Measurements from ENCODE around the gene VCAN. TPM values are rescaled to one million over a fixed set of nuclear protein-coding genes. Genes with fewer than 3 reads are reported as not detected.

VCAN gene
- total and polyA plus RNA-seq, 4 donors, result 145 to 610 (median 328) TPM

- Histone ChIP-seq H3K27ac (ENCODE audit: low read depth, low read length) (no peak overlapping the region), H3K27me3 (ENCODE audit: control insufficient read depth, insufficient read depth, low read length) (no peaks in the 10 kb centered on the region), H3K36me3 (ENCODE audit: control insufficient read depth, insufficient read depth, low read length) (no peaks in the 10 kb centered on the region), H3K9me3 (ENCODE audit: control insufficient read depth, insufficient read depth, low read length) (peaks cover 8% of the 10 kb centered on the region), H3K4me1 (ENCODE audit: control insufficient read depth, insufficient read depth, low read length) (no peaks in the 10 kb centered on the region), H3K4me3 (ENCODE audit: low read depth, low read length) (no peak overlapping the region)
- no CpG with 5 or more reads among the region's 1 CpG for WGBS (ENCODE audit: insufficient coverage)
- DNase-seq (ENCODE audit: low read depth in 4 of 6, low spot score in 6 of 6), result no peak
These were observed 17.6 kb upstream of the VCAN start for GRCh38 chr5:83453937-83454336.

GRCh38 chr5:83464261-83464660, 7.3 kb upstream of the VCAN start:
- no peaks in the 10 kb centered on the region for H3K9me3 ChIP-seq (ENCODE audit: control insufficient read depth, insufficient read depth, low read length)
- H3K36me3 ChIP-seq (ENCODE audit: control insufficient read depth, insufficient read depth, low read length), result no peaks in the 10 kb centered on the region
- no peak overlapping the region for H3K27ac ChIP-seq (ENCODE audit: low read depth, low read length)
- WGBS (ENCODE audit: insufficient coverage), result 60% methylated on average over 1 of the region's 3 CpGs
- H3K4me1 ChIP-seq (ENCODE audit: control insufficient read depth, insufficient read depth, low read length), result no peaks in the 10 kb centered on the region
- DNase-seq (ENCODE audit: low read depth in 4 of 6, low spot score in 6 of 6), result no peak
- H3K4me3 ChIP-seq (ENCODE audit: low read depth, low read length), result no peak overlapping the region
- H3K27me3 ChIP-seq (ENCODE audit: control insufficient read depth, insufficient read depth, low read length), result no peaks in the 10 kb centered on the region

GRCh38 chr5:83467371-83468035, 4.0 kb upstream of the VCAN start:
- no peak overlapping the region for H3K4me3 ChIP-seq (ENCODE audit: low read depth, low read length)
- peaks cover 13% of the 10 kb centered on the region for H3K4me1 ChIP-seq (ENCODE audit: control insufficient read depth, insufficient read depth, low read length)
- no peaks in the 10 kb centered on the region for H3K36me3 ChIP-seq (ENCODE audit: control insufficient read depth, insufficient read depth, low read length)
- H3K27me3 ChIP-seq (ENCODE audit: control insufficient read depth, insufficient read depth, low read length), result no peaks in the 10 kb centered on the region
- peak in 2 of 6 donors; percentile 50 to 60 for DNase-seq (ENCODE audit: low read depth in 4 of 6, low spot score in 6 of 6)
- H3K9me3 ChIP-seq (ENCODE audit: control insufficient read depth, insufficient read depth, low read length), result no peaks in the 10 kb centered on the region
- peak overlapping the region; percentile 37 for H3K27ac ChIP-seq (ENCODE audit: low read depth, low read length)
- 40% methylated on average over 1 of the region's 9 CpGs for WGBS (ENCODE audit: insufficient coverage)

- Histone ChIP-seq H3K9me3 (ENCODE audit: control insufficient read depth, insufficient read depth, low read length) (no peaks in the 10 kb centered on the region), H3K27ac (ENCODE audit: low read depth, low read length) (no peak overlapping the region), H3K36me3 (ENCODE audit: control insufficient read depth, insufficient read depth, low read length) (no peaks in the 10 kb centered on the region), H3K4me3 (ENCODE audit: low read depth, low read length) (no peak overlapping the region), H3K4me1 (ENCODE audit: control insufficient read depth, insufficient read depth, low read length) (peaks cover 27% of the 10 kb centered on the region), H3K27me3 (ENCODE audit: control insufficient read depth, insufficient read depth, low read length) (no peaks in the 10 kb centered on the region)
- no peak for DNase-seq (ENCODE audit: low read depth in 4 of 6, low spot score in 6 of 6)
These were observed 2.5 kb upstream of the VCAN start for GRCh38 chr5:83469075-83469474.

- peak overlapping the region; percentile 96 for H3K27ac ChIP-seq (ENCODE audit: low read depth, low read length)
- WGBS (ENCODE audit: insufficient coverage), result 2% methylated on average over 8 of the region's 15 CpGs
- H3K9me3 ChIP-seq (ENCODE audit: control insufficient read depth, insufficient read depth, low read length), result no peaks in the 10 kb centered on the region
- H3K27me3 ChIP-seq (ENCODE audit: control insufficient read depth, insufficient read depth, low read length), result no peaks in the 10 kb centered on the region
- peak overlapping the region; percentile 88 for H3K4me3 ChIP-seq (ENCODE audit: low read depth, low read length)
- peaks cover 33% of the 10 kb centered on the region for H3K4me1 ChIP-seq (ENCODE audit: control insufficient read depth, insufficient read depth, low read length)
- peak in 2 of 6 donors; percentile 28 to 70 for DNase-seq (ENCODE audit: low read depth in 4 of 6, low spot score in 6 of 6)
- H3K36me3 ChIP-seq (ENCODE audit: control insufficient read depth, insufficient read depth, low read length), result no peaks in the 10 kb centered on the region
These were observed 779 bp upstream of the VCAN start for GRCh38 chr5:83470526-83471404.

- H3K36me3 ChIP-seq (ENCODE audit: control insufficient read depth, insufficient read depth, low read length), result no peaks in the 10 kb centered on the region
- WGBS (ENCODE audit: insufficient coverage), result 0% methylated on average over 5 of the region's 5 CpGs
- H3K9me3 ChIP-seq (ENCODE audit: control insufficient read depth, insufficient read depth, low read length), result no peaks in the 10 kb centered on the region
- peaks cover 33% of the 10 kb centered on the region for H3K4me1 ChIP-seq (ENCODE audit: control insufficient read depth, insufficient read depth, low read length)
- no peaks in the 10 kb centered on the region for H3K27me3 ChIP-seq (ENCODE audit: control insufficient read depth, insufficient read depth, low read length)
- H3K4me3 ChIP-seq (ENCODE audit: low read depth, low read length), result peak overlapping the region; percentile 88
- peak in 1 of 6 donors; percentile 49 for DNase-seq (ENCODE audit: low read depth in 4 of 6, low spot score in 6 of 6)
- H3K27ac ChIP-seq (ENCODE audit: low read depth, low read length), result peak overlapping the region; percentile 96
These were observed 616 bp downstream of the VCAN start for GRCh38 chr5:83472213-83472507.

- Histone ChIP-seq H3K4me3 (ENCODE audit: low read depth, low read length) (peak overlapping the region; percentile 88), H3K27ac (ENCODE audit: low read depth, low read length) (peak overlapping the region; percentile 96), H3K4me1 (ENCODE audit: control insufficient read depth, insufficient read depth, low read length) (peaks cover 33% of the 10 kb centered on the region), H3K9me3 (ENCODE audit: control insufficient read depth, insufficient read depth, low read length) (no peaks in the 10 kb centered on the region), H3K27me3 (ENCODE audit: control insufficient read depth, insufficient read depth, low read length) (no peaks in the 10 kb centered on the region), H3K36me3 (ENCODE audit: control insufficient read depth, insufficient read depth, low read length) (no peaks in the 10 kb centered on the region)
- WGBS (ENCODE audit: insufficient coverage), result under 1% methylated on average over 51 of the region's 54 CpGs
- peak in 3 of 6 donors; percentile 36 to 74 (median 64) for DNase-seq (ENCODE audit: low read depth in 4 of 6, low spot score in 6 of 6)
These were observed 1.2 kb downstream of the VCAN start for GRCh38 chr5:83472508-83473345.

- Histone ChIP-seq H3K9me3 (ENCODE audit: control insufficient read depth, insufficient read depth, low read length) (no peaks in the 10 kb centered on the region), H3K27me3 (ENCODE audit: control insufficient read depth, insufficient read depth, low read length) (no peaks in the 10 kb centered on the region), H3K4me3 (ENCODE audit: low read depth, low read length) (peak overlapping the region; percentile 88), H3K4me1 (ENCODE audit: control insufficient read depth, insufficient read depth, low read length) (peaks cover 33% of the 10 kb centered on the region), H3K27ac (ENCODE audit: low read depth, low read length) (peak overlapping the region; percentile 96), H3K36me3 (ENCODE audit: control insufficient read depth, insufficient read depth, low read length) (no peaks in the 10 kb centered on the region)
- WGBS (ENCODE audit: insufficient coverage), result under 1% methylated on average over 31 of the region's 42 CpGs
- DNase-seq (ENCODE audit: low read depth in 4 of 6, low spot score in 6 of 6), result peak; percentile 89 to 99 (median 97)
These were observed 2.0 kb downstream of the VCAN start for GRCh38 chr5:83473346-83474160.

All from spinal cord (tissue), 10 donors.